GM21526 (cell line): ENCODE data around the gene CYP2S1.
"Not testable (repeated sequence)": the region's sequence is repeated elsewhere in the genome, so short reads cannot be mapped to it uniquely, and the experiment has no call there.

Source experiments
- ATAC-seq: cut with Tn5 transposase; IDR thresholded peaks from one replicate; pipeline ENCODE4 v1.9.1; 2021; ENCODE audit warnings: moderate library complexity; ENCODE audit not compliant: unreplicated experiment, low FRiP score

Gene CYP2S1

DNA sequence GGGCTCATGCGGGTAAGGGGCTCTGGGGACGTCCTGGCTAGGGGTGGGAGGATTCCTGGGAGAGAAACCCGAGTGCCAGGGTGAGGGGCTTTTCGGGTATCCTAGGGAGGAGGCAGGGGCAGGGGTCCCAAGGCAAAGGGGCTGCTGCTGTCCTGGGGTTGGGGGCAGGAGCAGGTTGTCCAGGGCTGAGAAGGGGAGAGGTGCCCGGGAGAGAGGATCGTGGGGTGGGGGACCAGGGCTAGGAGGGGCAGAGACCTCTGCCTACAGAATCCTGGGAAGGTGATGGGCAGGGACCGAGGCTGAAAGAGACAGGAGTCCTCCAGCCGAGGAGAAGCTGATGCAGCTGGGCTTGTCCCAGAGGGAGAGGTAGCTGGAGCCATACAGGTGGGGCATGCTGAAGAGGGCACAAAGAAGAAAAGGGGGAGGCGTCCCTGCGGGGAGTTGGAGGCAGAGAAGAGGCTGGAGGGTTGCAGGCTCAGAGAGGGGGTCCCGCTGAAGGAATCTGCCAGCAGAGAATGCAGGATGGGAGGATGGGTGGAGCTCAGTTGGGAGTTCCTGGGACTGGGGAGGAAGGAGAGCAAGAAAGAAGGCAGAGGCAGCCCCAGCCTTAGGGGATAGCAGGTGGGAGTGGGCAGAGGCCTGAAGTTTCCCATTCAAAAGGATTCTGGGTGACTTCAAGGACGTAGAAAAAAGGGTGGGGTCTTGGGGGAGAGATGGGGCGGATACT lies 574 bp downstream of the CYP2S1 start:
- no peak for ATAC-seq

DNA sequence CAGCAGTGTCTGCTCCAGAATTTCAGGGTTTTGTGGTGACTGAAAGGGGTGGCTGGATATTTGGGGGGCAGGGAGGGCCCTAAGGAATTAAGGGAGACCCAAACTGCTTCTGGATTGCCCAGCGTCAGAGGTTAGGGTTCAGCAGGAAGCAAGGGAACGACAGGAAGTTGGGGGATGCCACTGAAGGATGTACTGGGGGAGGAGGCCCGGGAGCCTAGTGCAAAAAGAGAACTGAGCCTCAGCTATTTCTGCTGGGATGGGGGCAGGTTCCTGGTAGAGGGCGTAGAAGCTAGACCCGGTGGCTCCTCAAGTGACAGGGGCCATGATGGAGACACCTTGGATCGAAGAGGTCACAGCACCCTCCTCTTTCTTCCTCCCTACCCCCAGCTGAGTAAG lies 1.1 kb downstream of the CYP2S1 start:
- no peak for ATAC-seq

DNA sequence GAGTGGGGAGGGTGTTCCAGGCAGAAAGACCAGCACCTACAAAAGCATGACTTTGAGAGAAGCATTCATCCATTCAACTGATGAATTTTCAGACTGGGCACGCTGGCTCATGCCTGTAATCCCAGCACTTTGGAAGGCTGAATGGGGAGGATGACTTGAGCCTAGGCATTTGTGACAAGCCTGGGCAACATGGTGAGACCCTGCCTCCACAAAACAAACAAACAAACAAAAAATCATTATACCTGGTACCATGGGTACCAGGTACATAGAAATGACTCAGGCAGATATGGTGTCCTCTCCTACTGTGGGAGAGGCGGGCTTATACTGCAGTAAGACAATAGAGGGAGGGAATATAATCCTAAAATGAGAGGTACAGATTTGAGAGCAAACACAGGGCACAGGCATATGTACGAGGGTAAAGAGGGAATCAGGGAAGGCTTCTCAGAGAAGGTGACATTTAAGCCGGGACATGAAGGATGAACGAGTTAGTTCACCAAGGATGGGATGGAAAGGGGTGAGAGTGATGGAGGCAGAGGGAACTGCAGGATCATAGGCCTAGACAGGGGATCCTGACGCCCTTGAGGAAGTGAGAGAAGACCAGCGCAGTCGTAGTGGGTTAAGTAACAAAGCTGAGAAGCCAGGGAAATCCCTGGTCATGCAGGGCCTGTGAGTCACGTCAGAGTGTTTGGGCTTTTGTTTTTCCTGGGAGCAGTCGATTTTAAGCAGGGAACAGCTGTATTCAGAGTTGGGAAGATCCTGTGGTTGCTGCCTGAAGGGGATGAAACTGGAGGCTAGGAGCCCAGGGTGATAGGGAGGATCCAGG lies 2.9 kb downstream of the CYP2S1 start:
- ATAC-seq: no peak

DNA sequence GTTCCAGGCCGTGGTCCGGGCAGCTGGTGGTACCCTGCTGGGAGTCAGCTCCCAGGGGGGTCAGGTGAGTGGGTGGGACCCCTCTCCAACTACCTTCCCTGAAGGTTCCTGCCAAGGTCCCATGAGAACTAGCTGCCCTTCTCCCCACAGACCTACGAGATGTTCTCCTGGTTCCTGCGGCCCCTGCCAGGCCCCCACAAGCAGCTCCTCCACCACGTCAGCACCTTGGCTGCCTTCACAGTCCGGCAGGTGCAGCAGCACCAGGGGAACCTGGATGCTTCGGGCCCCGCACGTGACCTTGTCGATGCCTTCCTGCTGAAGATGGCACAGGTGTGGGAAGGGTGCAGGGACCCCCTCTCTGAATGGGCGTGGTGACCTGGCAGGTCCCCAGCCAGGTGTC lies 5.5 kb downstream of the CYP2S1 start:
- no peak for ATAC-seq

DNA sequence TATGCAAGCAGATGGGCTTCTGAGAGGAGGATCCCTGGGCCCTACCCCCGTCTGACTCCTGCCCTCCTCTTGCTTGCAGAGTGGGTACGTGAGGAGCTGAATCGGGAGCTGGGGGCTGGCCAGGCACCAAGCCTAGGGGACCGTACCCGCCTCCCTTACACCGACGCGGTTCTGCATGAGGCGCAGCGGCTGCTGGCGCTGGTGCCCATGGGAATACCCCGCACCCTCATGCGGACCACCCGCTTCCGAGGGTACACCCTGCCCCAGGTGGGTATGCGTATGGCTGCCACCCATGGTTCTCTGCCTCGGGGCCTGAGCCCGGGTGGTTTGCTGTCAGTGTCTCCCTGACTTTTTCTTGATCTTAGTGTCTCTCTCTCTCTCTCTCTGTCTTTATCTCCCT lies 10.4 kb downstream of the CYP2S1 start:
- no peak for ATAC-seq

DNA sequence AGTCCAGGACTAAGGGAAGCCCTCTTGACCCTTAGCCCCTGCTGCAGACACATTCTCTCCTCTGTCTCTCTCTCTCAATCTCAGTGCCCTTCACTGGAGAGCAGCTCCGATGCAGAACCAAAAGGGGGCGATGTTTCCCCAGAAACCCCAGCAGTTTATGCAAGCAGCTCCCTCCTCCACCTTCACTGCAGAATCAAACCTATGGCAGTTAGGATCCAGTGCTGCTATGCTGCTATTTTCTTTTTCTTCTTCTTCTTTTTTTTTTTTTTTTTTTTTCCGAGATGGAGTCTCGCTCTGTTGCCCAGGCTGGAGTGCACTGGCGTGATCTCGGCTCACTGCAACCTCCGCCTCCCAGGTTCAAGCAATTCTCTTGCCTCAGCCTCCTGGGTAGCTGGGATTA lies 11.3 kb downstream of the CYP2S1 start:
- ATAC-seq: not testable (repeated sequence)

DNA sequence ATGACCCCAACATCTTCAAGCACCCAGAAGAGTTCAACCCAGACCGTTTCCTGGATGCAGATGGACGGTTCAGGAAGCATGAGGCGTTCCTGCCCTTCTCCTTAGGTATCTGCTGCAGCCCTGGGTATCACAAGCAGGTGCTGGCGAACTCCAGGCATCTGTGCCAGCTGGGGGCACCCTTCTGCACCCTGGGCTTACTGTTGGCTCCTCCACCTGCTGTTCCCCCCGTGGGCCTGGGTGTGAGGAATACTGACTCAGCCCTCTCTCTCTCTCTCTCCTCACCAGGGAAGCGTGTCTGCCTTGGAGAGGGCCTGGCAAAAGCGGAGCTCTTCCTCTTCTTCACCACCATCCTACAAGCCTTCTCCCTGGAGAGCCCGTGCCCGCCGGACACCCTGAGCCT lies 13.0 kb downstream of the CYP2S1 start:
- no peak for ATAC-seq

DNA sequence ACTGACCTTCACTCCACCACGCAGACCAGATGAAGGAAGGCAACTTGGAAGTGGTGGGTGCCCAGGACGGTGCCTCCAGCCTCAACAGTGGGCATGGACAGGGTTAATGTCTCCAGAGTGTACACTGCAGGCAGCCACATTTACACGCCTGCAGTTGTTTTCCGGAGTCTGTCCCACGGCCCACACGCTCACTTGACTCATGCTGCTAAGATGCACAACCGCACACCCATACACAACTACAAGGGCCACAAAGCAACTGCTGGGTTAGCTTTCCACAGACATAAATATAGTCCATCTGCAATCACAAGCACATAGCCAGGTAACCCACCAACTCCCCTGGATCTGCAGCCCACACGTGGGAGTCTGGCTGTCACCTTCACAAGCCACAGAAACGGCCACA lies 13.4 kb downstream of the CYP2S1 start:
- ATAC-seq: no peak

DNA sequence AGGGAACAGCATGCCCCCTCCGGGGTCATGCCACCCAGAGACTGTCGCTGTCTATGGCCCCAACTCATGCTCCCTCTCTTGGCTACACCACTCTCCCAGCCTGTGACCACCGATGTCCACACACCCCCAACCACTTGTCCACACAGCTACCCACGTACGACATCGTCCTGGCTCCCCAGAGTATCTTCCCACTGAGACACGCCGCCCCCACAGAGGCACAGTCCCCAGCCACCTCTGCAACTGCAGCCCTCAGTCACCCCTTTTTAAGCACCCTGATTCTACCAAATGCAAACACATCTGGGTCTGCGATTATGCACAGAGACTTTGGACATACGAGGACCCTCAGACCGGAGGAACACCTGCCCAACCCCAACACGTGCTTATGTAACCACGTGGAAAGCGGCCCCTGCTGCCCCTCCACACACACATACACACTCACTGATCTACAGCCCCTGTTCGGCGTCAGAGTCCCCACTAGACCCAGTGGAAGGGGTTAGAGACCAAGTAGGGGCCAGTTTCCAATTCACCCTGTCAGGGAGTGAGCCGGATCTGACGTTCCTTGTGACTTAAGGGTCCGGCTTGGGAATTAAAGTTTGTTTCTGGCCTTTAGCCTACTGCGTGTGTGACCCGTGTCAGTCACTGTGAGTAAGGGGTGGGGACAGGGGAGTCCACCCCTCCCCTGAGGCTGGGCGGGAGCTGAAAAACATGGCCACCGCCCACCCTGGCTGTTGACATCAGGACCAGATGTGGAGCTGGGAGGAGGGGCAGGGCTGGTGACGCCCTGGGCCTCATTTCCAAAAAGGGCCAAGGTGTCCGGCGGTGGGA lies 14.1 kb downstream of the CYP2S1 start:
- ATAC-seq: no peak

DNA sequence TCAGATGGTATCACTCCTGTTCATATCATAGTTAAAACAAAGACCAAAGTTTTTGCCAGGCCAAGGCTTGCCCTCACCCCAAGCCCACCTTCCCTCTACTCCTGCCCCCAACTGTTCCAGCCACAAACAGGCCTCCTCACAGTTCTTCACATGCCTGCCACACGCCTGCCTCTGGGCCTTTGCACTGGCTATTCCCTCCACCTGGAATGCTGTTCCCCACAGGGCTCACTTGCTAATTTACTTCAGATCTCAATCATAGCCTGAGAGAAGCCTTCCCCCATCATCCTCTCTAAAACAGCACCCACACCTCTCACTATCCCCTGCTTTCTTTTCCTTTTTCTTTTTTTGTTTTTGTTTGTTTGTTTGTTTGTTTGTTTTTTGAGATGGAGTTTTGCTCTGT lies 21.1 kb downstream of the CYP2S1 start:
- ATAC-seq: no peak

DNA sequence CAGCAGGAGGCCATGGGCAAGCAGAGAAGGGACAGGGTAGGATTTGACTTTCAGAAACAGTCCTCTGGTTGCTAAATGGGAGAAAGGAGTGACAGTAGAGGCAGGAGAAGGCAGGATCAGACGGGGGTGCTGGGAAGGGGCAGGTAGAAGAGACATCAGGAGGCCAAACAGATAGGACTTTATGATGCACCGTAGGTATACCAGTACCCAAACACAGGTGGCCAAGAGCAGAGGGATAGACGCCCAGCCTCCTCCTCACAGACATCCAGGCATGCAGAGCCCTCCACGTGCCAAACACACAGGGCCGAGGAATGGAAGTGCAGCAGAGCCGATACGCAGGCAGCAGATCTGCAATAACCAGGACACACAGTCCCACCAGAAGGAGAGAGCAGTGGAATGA lies 24.7 kb downstream of the CYP2S1 start:
- ATAC-seq: no peak

DNA sequence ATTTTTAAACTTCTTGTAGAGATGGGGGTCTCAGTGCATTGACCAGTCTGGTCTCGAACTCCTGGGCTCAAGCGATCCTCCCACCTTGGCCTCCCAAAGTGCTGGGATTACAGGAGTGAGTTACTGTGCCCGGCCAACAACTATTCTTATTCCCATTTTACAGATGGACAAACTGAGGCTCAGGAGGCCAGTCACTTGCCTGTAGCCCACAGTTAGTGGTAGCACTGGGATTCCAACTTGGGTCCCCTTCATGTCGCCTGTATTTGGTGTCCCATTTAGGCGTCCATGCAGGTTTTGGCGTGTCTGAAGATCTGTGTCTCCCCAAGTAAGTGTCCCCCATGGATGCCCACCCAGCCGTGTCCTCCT lies 25.2 kb downstream of the CYP2S1 start:
- no peak for ATAC-seq

DNA sequence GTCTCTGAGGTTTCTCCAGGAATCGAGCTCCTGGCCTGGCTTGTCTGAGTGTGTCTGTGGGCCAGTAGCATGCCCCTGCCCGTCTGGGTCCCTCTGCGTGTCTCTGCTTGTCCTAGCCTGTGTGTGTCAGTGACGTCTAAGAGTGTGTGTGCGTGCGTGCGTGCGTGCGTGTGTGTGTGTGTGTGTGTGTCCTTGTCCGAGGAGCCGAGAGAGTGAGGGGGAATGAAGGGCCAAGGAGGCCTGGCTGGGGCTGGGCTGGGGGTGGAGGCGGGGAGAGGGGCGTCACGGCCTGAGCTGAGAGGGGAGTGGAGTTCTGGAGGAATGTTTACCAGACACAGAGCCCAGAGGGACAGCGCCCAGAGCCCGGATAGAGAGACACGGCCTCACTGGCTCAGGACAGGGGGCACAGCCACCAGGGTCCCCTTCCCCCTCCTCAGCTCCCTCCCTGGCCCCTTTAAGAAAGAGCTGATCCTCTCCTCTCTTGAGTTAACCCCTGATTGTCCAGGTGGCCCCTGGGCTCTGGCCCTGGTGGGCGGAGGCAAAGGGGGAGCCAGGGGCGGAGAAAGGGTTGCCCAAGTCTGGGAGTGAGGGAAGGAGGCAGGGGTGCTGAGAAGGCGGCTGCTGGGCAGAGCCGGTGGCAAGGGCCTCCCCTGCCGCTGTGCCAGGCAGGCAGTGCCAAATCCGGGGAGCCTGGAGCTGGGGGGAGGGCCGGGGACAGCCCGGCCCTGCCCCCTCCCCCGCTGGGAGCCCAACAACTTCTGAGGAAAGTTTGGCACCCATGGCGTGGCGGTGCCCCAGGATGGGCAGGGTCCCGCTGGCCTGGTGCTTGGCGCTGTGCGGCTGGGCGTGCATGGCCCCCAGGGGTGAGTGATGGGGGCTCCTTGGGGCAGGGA lies 25.8 kb downstream of the CYP2S1 start, which contains the start of gene AXL:
TSS of gene AXL (plus strand) at position 609 of the 893 bp plus-strand sequence. CDS start at position 779, 170 bp downstream.
- ATAC-seq: no peak

DNA sequence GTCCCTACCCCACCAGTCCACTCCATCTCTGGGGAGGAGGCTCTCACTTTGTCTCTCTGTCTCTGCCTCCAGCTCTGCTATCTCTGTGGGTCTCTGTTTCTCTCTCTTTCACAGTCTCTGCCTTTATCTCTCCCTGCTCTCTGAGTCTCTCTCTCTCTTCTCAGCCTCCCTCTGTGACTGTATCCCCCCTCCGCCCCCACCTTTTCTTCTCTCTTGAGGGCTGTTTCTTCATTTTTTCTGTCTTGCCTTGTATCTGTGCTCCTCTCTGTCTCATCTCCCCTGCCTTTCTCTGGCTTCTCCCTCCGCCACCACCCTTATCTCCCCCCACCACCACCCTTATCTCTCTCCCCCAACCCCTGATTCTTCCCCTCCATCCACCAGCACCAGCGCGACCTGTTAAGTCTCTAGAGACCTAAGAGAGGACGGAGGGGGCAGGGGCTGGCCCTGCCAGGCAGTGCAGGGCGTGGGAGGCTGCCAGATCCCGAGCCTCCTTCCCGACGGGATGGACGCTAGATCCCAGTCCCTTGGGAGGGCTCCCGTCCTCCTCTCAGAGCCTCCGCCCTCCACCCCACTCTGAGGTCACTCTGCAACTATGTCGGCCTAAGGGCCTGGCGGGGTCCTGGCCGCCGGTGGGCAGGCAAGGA lies 27.0 kb downstream of the CYP2S1 start:
- ATAC-seq: no peak

DNA sequence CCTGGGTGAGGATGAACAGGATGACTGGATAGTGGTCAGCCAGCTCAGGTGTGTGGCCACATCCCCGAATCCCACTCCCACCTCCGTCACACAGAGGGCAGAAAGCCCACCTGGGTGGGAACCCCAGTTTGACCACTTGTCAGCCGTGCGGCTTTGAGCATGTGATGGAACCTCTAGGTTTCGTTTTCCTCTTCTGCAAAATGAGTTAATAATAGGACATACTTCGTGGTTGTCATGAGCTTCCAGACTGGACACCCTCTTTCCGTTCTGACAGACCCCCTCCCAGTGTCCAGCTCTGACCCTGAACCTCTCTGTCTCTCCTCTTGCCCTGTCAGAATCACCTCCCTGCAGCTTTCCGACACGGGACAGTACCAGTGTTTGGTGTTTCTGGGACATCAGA lies 27.8 kb downstream of the CYP2S1 start:
- no peak for ATAC-seq

DNA sequence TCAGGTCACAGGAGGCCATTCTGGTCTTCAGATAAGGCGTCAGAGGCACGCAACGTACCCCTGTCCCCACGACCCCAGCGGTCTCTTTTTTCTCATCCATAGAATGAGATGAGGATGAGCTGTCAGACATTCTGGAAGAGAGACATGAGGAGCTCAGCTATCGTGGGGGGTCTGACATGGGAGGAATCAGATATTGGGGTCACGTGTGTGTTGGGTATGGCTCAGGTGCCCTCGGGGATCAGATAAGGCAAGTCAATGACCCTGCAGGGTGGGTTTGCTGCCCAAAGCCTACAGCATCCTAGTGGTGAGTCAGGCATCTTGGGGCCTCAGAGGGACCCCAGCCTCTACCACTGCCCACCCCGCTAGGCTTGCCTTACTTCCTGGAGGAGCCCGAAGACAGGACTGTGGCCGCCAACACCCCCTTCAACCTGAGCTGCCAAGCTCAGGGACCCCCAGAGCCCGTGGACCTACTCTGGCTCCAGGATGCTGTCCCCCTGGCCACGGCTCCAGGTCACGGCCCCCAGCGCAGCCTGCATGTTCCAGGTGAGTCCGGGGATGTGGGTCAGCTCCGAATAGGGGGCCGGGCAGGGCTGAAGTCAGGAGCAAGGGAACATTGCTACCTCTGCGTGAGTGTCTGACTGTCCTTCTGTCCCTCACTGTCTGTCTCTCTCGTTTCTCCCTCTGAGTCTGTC lies 28.6 kb downstream of the CYP2S1 start:
- no peak for ATAC-seq

DNA sequence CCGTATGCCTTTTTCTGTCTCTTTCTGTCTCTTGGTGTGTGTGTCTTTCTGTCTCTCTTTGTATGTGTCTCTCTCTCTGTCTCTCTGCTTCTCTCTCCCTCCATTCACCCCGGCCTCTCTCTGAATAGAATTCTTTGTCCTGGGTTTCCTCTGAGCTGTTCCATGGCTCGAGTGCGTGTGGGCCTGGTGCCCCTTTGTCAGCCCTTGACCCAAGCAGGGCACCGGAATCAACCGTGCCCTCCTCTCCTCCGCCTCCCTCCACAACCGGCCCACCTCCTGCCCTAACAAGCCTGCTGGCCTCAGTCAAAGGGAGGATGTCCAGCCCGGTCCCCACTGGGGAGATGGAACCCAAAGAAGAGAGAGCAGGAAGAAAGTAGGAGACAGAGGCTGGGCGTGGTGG lies 29.2 kb downstream of the CYP2S1 start:
- ATAC-seq: no peak

DNA sequence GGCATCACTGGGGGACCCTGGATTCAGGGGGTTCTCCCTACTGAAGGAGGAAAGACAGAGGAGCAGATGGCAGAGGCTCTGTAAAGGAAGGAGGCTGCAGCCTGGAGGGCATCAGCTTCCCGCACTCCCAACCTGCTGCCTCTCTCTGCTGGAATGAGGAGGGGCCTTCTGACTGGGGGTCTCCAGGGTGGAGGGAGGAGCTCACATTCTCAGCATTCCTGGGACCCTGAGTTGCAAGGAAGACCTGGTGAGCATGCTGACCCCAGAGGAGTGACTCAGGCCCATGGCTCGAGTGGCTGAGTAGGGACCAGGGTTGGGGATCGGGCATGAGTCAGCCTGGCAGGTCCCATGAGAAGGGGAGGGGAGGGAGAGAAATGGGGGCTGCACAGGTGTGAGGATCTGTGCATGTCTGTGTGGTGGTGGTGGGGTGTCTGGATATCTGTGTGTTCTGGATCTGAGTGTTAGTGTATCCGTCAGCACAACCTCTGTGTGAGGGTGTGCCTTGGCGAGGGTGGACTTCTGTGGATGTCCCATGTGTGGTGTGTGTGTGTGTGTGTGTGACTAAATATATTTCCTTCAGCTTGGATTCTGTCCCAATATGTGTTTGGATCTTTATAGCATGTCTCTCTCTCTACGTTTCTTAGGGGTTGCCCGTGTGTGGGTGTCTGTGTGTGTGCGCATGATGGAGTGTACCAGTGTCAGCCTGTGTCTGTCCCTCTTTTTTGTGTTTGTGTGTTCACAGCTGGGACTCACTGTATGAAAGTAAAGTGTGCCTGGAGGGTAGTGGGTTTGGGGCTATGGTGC lies 30.6 kb downstream of the CYP2S1 start:
- no peak for ATAC-seq
